HCT116 (cell line): ENCODE measurements around the gene STK32B. TPM values are rescaled to one million over a fixed set of nuclear protein-coding genes. Genes with fewer than 3 reads are reported as not detected.

Experiments used
- ATAC-seq: fragments of 200-7000 bp; cut with Tn5 transposase; 2 replicates; pipeline ENCODE4 v1.9.1; 2020; ENCODE audit warnings: mild to moderate bottlenecking, moderate library complexity
- BruUV-seq: library from RNA; stranded (reverse); fragments of 400-500 nt; replicated peaks from 2 replicates; lab custom pipeline; 2021; lab: Mats Ljungman, UMichigan
- CTCF ChIA-PET: fragments of 300-600 bp; sonication (Branson Sonifier 250); formaldehyde crosslinking; loops from one replicate; lab custom pipeline; 2021; ENCODE audit warnings: antibody characterized with exemption; lab: Charles Lee
- POLR2A ChIA-PET: fragments of 300-600, 350-600 bp; sonication (Branson Sonifier 250); formaldehyde crosslinking; loops from one replicate; lab custom pipeline; 2021; ENCODE audit warnings: antibody characterized with exemption; lab: Charles Lee
- RAD21 ChIA-PET, 2 experiments: fragments of 300-600 bp; sonication (Branson Sonifier 250); formaldehyde crosslinking; loops; one replicate each; lab custom pipeline; 2023; ENCODE audit warnings: low total read pairs in 2 of 2; ENCODE audit not compliant: uncharacterized antibody in 2 of 2, unreplicated experiment in 2 of 2, low non-redundant PET in 1 of 2; lab: Charles Lee
- DNase-seq: peaks from one replicate; pipeline ENCODE4 v3.0.0-alpha.2; 2010; ENCODE audit warnings: low read depth, low spot score
- H2AFZ ChIP-seq: fragments of 200-600 bp; shearing (Covaris generic), sonication (generic); 2 replicates; pipeline ENCODE4 v1.6.1; 2017; ENCODE audit warnings: low read depth, mixed run types, mixed read lengths, antibody characterized with exemption, low read length; ENCODE audit not compliant: poor library complexity, severe bottlenecking
- H3K27ac ChIP-seq: 2 replicates; pipeline ENCODE4 v1.5.1; 2012; ENCODE audit warnings: low read depth, low read length
- H3K27me3 ChIP-seq: fragments of 200-600 bp; sonication (generic); 2 replicates; pipeline ENCODE4 v1.6.1; 2016; ENCODE audit warnings: mixed run types, low read length, mixed read lengths; ENCODE audit not compliant: insufficient read depth
- H3K36me3 ChIP-seq, 2 experiments: fragments of 200-500 bp in 1 of 2; fragments of 200-600 bp in 1 of 2; sonication (Bioruptor generic) in 1 of 2; sonication (generic) in 1 of 2; 2 replicates each; pipeline versions ENCODE4 v1.5.1 to v1.6.1; 2014 to 2016; ENCODE audit warnings: low read length in 2 of 2, inconsistent platforms in 1 of 2, mixed read lengths in 1 of 2, mixed run types in 1 of 2; ENCODE audit not compliant: insufficient read depth in 2 of 2, control insufficient read depth in 1 of 2
- H3K4me1 ChIP-seq, 2 experiments: fragments of 200-600 bp in 1 of 2; sonication (generic) in 1 of 2; 2 replicates each; pipeline versions ENCODE4 v1.5.1 to v1.6.1; 2012 to 2017; ENCODE audit warnings: low read length in 2 of 2, inconsistent platforms in 1 of 2, mild to moderate bottlenecking in 1 of 2, mixed read lengths in 1 of 2, mixed run types in 1 of 2, moderate library complexity in 1 of 2; ENCODE audit not compliant: insufficient read depth in 2 of 2, control insufficient read depth in 1 of 2
- H3K4me2 ChIP-seq: fragments of 200-600 bp; sonication (generic); 2 replicates; pipeline ENCODE4 v1.6.1; 2017; ENCODE audit warnings: mixed run types, low read length, mixed read lengths
- H3K4me3 ChIP-seq, 2 experiments: fragments of 200-600 bp in 1 of 2; sonication (generic) in 1 of 2; replicated peaks in 1 of 2; 2 replicates each; pipeline ENCODE4 v1.5.1; 2011 to 2016; ENCODE audit warnings: low read length in 2 of 2, control low read depth in 1 of 2, low read depth in 1 of 2, mild to moderate bottlenecking in 1 of 2, mixed read lengths in 1 of 2, mixed run types in 1 of 2
- H3K79me2 ChIP-seq: fragments of 200-600 bp; sonication (generic); 2 replicates; pipeline ENCODE4 v1.6.1; 2017; ENCODE audit warnings: mild to moderate bottlenecking, mixed run types, low read length, moderate library complexity, mixed read lengths; ENCODE audit not compliant: insufficient read depth
- H3K9ac ChIP-seq: fragments of 200-600 bp; sonication (generic); 2 replicates; pipeline ENCODE4 v1.6.1; 2016; ENCODE audit warnings: low read length, mixed read lengths
- H3K9me2 ChIP-seq: fragments of 200-600 bp; sonication (generic), shearing (Covaris generic); 2 replicates; pipeline ENCODE4 v1.6.1; 2017; ENCODE audit warnings: mixed run types, mild to moderate bottlenecking, moderate library complexity; ENCODE audit not compliant: insufficient read depth
- H3K9me3 ChIP-seq, 2 experiments: fragments of 200-500 bp in 1 of 2; fragments of 200-600 bp in 1 of 2; sonication (Bioruptor generic) in 1 of 2; sonication (generic) in 1 of 2; 2 replicates each; pipeline ENCODE4 v1.6.1; 2014 to 2017; ENCODE audit warnings: low read length in 2 of 2, mixed read lengths in 2 of 2, inconsistent platforms in 1 of 2, low read depth in 1 of 2, mild to moderate bottlenecking in 1 of 2, mixed run types in 1 of 2, moderate library complexity in 1 of 2; ENCODE audit not compliant: control insufficient read depth in 1 of 2, insufficient read depth in 1 of 2
- H4K20me1 ChIP-seq: fragments of 200-600 bp; sonication (generic), shearing (Covaris generic); 2 replicates; pipeline ENCODE4 v1.6.1; 2017; ENCODE audit warnings: mixed run types, mild to moderate bottlenecking, moderate library complexity; ENCODE audit not compliant: insufficient read depth
- CBX3 ChIP-seq: IDR thresholded peaks from 2 replicates; pipeline ENCODE4 v1.6.1; 2012; ENCODE audit warnings: low read depth
- CEBPB ChIP-seq: IDR thresholded peaks from 2 replicates; pipeline ENCODE4 v1.6.1; 2012; ENCODE audit warnings: low read depth
- EGR1 ChIP-seq: IDR thresholded peaks from 2 replicates; pipeline ENCODE4 v1.6.1; 2012; ENCODE audit warnings: low read depth
- JUND ChIP-seq: IDR thresholded peaks from 2 replicates; pipeline ENCODE4 v1.6.1; 2012
- POLR2A ChIP-seq: IDR thresholded peaks from 2 replicates; pipeline ENCODE4 v1.7.0; 2011; ENCODE audit warnings: borderline replicate concordance; ENCODE audit not compliant: insufficient read depth, insufficient read length; ENCODE audit errors: extremely low read depth
- POLR2AphosphoS5 ChIP-seq: IDR thresholded peaks from 2 replicates; pipeline ENCODE4 v1.6.1; 2011; ENCODE audit warnings: mild to moderate bottlenecking, low read depth, low read length, moderate library complexity
- RAD21 ChIP-seq: IDR thresholded peaks from 2 replicates; pipeline ENCODE4 v1.6.1; 2012; ENCODE audit warnings: low read depth, mild to moderate bottlenecking
- SRF ChIP-seq: IDR thresholded peaks from 2 replicates; pipeline ENCODE4 v1.6.1; 2012; ENCODE audit warnings: low read depth
- TCF7L2 ChIP-seq: IDR thresholded peaks from 2 replicates; pipeline ENCODE4 v1.7.0; 2011; ENCODE audit warnings: borderline replicate concordance, inconsistent platforms; ENCODE audit not compliant: insufficient read depth, insufficient read length; ENCODE audit errors: extremely low read depth
- YY1 ChIP-seq: IDR thresholded peaks from 2 replicates; pipeline ENCODE4 v1.6.1; 2011; ENCODE audit warnings: low read length, low read depth, moderate library complexity, mild to moderate bottlenecking; ENCODE audit not compliant: insufficient replicate concordance; ENCODE audit errors: extremely low read depth
- ZNF274 ChIP-seq: fragments of 200-500 bp; sonication (Bioruptor generic); IDR thresholded peaks from 2 replicates; pipeline ENCODE4 v1.6.1; 2014; ENCODE audit warnings: mild to moderate bottlenecking, low read depth, low read length, inconsistent platforms
- intact Hi-C: fragments of 100-400 bp; cut with micrococcal nuclease; formaldehyde crosslinking; loops from 2 replicates; pipeline ENCODE4 v1.10.0; 2022
- total RNA-seq: library from RNA; stranded (reverse); gene quantifications from one replicate; pipeline ENCODE4 v1.2.1, GENCODE V29; 2021; ENCODE audit not compliant: unreplicated experiment
- TF ChIP-seq, protein P1 (sequence below): IDR thresholded peaks from 2 replicates; pipeline ENCODE4 v1.6.1; 2011; ENCODE audit warnings: mild to moderate bottlenecking, low read length, moderate library complexity; ENCODE audit not compliant: insufficient replicate concordance; ENCODE audit errors: extremely low read depth
- TF ChIP-seq, protein P2 (sequence below): IDR thresholded peaks from 2 replicates; pipeline ENCODE4 v1.6.1; 2012; ENCODE audit warnings: low read depth
- TF ChIP-seq, protein P3 (sequence below): IDR thresholded peaks from 2 replicates; pipeline ENCODE4 v1.6.1; 2012
- TF ChIP-seq, protein P4 (sequence below): IDR thresholded peaks from 2 replicates; pipeline ENCODE4 v1.6.1; 2012

The STK32B gene
- total RNA-seq, 1 experiment from 2014 or later: not detected

DNA sequence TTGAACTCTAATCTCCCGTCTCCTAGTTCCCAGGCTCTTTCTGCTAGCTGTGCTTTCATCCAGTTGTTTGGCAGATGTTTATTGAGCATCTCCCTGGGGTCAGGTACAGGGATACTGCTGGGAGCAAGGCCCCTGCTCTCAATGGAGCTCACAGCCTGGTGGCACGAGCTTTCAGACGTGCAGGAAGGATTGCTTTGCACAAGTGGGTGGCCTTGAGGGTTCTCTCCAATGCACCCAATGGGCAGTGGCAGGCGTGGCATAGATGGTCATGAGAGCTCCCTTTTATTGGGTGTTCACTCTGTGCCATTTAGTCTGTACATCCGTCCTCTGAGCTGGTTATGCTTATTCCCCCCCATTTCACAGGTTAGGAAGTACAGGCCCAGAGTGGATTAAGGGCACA is 421.8 kb downstream of the STK32B start:
- H3K9me3 ChIP-seq: no peaks in the 10 kb centered on the region
- ChIA-PET RAD21 (no interaction called here), POLR2A (no interaction called here)
- H2AFZ ChIP-seq: no peak overlapping the region
- no peaks in the 10 kb centered on the region for H3K9me2 ChIP-seq
- H3K9ac ChIP-seq: no peak overlapping the region
- no peak for DNase-seq
- no peaks in the 10 kb centered on the region for H4K20me1 ChIP-seq
- peaks cover 2% of the 10 kb centered on the region; the same call in 1 of the 2 replicates for H3K27me3 ChIP-seq
- no peaks in the 10 kb centered on the region for H3K4me1 ChIP-seq
- no peak overlapping the region for H3K27ac ChIP-seq
- TF ChIP-seq YY1 (no peak), CEBPB (no peak), POLR2A (no peak), ZNF274 (no peak), EGR1 (no peak), TCF7L2 (no peak), SRF (no peak), RAD21 (no peak), JUND (no peak), CBX3 (no peak), POLR2AphosphoS5 (no peak)
- TF ChIP-seq, protein P1, sequence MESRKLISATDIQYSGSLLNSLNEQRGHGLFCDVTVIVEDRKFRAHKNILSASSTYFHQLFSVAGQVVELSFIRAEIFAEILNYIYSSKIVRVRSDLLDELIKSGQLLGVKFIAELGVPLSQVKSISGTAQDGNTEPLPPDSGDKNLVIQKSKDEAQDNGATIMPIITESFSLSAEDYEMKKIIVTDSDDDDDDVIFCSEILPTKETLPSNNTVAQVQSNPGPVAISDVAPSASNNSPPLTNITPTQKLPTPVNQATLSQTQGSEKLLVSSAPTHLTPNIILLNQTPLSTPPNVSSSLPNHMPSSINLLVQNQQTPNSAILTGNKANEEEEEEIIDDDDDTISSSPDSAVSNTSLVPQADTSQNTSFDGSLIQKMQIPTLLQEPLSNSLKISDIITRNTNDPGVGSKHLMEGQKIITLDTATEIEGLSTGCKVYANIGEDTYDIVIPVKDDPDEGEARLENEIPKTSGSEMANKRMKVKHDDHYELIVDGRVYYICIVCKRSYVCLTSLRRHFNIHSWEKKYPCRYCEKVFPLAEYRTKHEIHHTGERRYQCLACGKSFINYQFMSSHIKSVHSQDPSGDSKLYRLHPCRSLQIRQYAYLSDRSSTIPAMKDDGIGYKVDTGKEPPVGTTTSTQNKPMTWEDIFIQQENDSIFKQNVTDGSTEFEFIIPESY: no peak
- TF ChIP-seq, protein P2, sequence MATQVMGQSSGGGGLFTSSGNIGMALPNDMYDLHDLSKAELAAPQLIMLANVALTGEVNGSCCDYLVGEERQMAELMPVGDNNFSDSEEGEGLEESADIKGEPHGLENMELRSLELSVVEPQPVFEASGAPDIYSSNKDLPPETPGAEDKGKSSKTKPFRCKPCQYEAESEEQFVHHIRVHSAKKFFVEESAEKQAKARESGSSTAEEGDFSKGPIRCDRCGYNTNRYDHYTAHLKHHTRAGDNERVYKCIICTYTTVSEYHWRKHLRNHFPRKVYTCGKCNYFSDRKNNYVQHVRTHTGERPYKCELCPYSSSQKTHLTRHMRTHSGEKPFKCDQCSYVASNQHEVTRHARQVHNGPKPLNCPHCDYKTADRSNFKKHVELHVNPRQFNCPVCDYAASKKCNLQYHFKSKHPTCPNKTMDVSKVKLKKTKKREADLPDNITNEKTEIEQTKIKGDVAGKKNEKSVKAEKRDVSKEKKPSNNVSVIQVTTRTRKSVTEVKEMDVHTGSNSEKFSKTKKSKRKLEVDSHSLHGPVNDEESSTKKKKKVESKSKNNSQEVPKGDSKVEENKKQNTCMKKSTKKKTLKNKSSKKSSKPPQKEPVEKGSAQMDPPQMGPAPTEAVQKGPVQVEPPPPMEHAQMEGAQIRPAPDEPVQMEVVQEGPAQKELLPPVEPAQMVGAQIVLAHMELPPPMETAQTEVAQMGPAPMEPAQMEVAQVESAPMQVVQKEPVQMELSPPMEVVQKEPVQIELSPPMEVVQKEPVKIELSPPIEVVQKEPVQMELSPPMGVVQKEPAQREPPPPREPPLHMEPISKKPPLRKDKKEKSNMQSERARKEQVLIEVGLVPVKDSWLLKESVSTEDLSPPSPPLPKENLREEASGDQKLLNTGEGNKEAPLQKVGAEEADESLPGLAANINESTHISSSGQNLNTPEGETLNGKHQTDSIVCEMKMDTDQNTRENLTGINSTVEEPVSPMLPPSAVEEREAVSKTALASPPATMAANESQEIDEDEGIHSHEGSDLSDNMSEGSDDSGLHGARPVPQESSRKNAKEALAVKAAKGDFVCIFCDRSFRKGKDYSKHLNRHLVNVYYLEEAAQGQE: no peak
- TF ChIP-seq, protein P3, sequence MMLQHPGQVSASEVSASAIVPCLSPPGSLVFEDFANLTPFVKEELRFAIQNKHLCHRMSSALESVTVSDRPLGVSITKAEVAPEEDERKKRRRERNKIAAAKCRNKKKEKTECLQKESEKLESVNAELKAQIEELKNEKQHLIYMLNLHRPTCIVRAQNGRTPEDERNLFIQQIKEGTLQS: no peak
- TF ChIP-seq, protein P4, sequence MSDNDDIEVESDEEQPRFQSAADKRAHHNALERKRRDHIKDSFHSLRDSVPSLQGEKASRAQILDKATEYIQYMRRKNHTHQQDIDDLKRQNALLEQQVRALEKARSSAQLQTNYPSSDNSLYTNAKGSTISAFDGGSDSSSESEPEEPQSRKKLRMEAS: no peak
- TF ChIP-seq, all 23 proteins: peak for 0
- BruUV-seq: no TSS peak
- no peaks in the 10 kb centered on the region for H3K79me2 ChIP-seq
- H3K4me2 ChIP-seq: no peak overlapping the region
- no peak overlapping the region for H3K4me3 ChIP-seq
- no peaks in the 10 kb centered on the region for H3K36me3 ChIP-seq
- intact Hi-C loops: no loop called here
- CTCF ChIA-PET: no interaction called here
- no peak for ATAC-seq
